ENCODE data around the gene C1orf115.

The C1orf115 gene

GRCh38 chr1:220732137-220732536, 42.0 kb downstream of the C1orf115 start:
- Histone ChIP-seq H3K4me1 (ENCODE audit: control insufficient read depth, low read length) (peaks cover 5% of the 10 kb centered on the region), H3K36me3 (ENCODE audit: control insufficient read depth, low read length) (no peaks in the 10 kb centered on the region), H3K9me2 (replicated peaks; ENCODE audit: control insufficient read depth, low read length) (no peaks in the 10 kb centered on the region), H3K4me3 (ENCODE audit: low read length) (no peak overlapping the region), H3K27ac (ENCODE audit: low read depth, low read length) (no peak overlapping the region), H3K4me2 (ENCODE audit: low read length) (no peak overlapping the region), H3K27me3 (ENCODE audit: control insufficient read depth, low read length) (no peaks in the 10 kb centered on the region), H4K20me1 (ENCODE audit: control insufficient read depth, insufficient read depth, low read depth, low read length) (no peaks in the 10 kb centered on the region), H3F3A (ENCODE audit: control insufficient read depth, insufficient read depth) (no peaks in the 10 kb centered on the region), H3K9me3 (ENCODE audit: control insufficient read depth, insufficient read depth, low read length) (no peaks in the 10 kb centered on the region), H3K79me2 (ENCODE audit: control insufficient read depth, low read length) (no peaks in the 10 kb centered on the region)
- no peak for TF ChIP-seq CTCF (IDR thresholded peaks at IDR 0.05; ENCODE audit: low read depth, low read length, poor library complexity, severe bottlenecking)
- TF ChIP-seq EZH2phosphoT487 (IDR thresholded peaks at IDR 0.05; ENCODE audit: borderline replicate concordance, low read length): no peak

- H3K4me2 ChIP-seq (ENCODE audit: low read length): peak overlapping the region; percentile 30; the same call in 1 of the 2 replicates
- H3K4me1 ChIP-seq (ENCODE audit: control insufficient read depth, low read length): peaks cover 5% of the 10 kb centered on the region
Measured at GRCh38 chr1:220732621-220733020, 42.5 kb downstream of the C1orf115 start.

DNA sequence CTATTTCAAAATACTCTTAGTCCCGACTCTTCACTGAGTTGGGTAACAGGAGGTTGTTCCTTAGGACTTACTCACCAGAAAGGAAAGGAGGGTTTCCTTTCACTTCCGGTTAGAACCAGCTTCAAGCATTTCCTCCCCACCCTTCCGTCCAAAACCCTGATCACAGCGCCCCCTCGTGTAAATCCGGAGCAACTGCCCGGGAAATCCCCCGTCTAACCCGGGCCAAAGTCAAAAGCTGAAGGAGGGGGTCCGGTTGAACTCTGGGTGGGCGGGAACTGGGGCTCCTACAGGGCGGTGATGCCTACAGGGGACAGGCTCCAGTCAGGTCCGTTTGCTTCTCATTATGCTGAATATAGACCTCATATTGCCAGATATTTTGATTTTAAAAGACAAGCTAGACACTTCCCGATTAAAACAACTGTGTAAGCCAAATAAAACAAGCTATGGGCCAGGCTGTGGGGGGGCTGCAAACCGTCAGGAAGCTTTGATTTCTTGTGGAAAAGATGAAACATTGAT, 43.0 kb downstream of the C1orf115 start:
- no peaks in the 10 kb centered on the region for H3F3A ChIP-seq (ENCODE audit: control insufficient read depth, insufficient read depth)
- no peaks in the 10 kb centered on the region for H3K9me2 ChIP-seq (replicated peaks; ENCODE audit: control insufficient read depth, low read length)
- no peaks in the 10 kb centered on the region for H3K36me3 ChIP-seq (ENCODE audit: control insufficient read depth, low read length)
- H3K4me2 ChIP-seq (ENCODE audit: low read length): peak overlapping the region; percentile 30; the same call in 1 of the 2 replicates
- TF ChIP-seq CTCF (IDR thresholded peaks at IDR 0.05; ENCODE audit: low read depth, low read length, poor library complexity, severe bottlenecking) (peak; percentile 81), EZH2phosphoT487 (IDR thresholded peaks at IDR 0.05; ENCODE audit: borderline replicate concordance, low read length) (no peak)
- peak overlapping the region; percentile 30; the same call in 1 of the 2 replicates for H3K4me3 ChIP-seq (ENCODE audit: low read length)
- H3K79me2 ChIP-seq (ENCODE audit: control insufficient read depth, low read length): no peaks in the 10 kb centered on the region
- H3K4me1 ChIP-seq (ENCODE audit: control insufficient read depth, low read length): peaks cover 5% of the 10 kb centered on the region
- no peaks in the 10 kb centered on the region for H3K27me3 ChIP-seq (ENCODE audit: control insufficient read depth, low read length)
- H3K27ac ChIP-seq (ENCODE audit: low read depth, low read length): no peak overlapping the region
- H3K9me3 ChIP-seq (ENCODE audit: control insufficient read depth, insufficient read depth, low read length): no peaks in the 10 kb centered on the region
- no peaks in the 10 kb centered on the region for H4K20me1 ChIP-seq (ENCODE audit: control insufficient read depth, insufficient read depth, low read depth, low read length)

More at GRCh38 chr1:220732621-220733020, 42.5 kb downstream of the C1orf115 start:
- no peak overlapping the region for H3K27ac ChIP-seq (ENCODE audit: low read depth, low read length)
- TF ChIP-seq CTCF (IDR thresholded peaks at IDR 0.05; ENCODE audit: low read depth, low read length, poor library complexity, severe bottlenecking) (no peak), EZH2phosphoT487 (IDR thresholded peaks at IDR 0.05; ENCODE audit: borderline replicate concordance, low read length) (no peak)
- H3K36me3 ChIP-seq (ENCODE audit: control insufficient read depth, low read length): no peaks in the 10 kb centered on the region
- no peaks in the 10 kb centered on the region for H3K27me3 ChIP-seq (ENCODE audit: control insufficient read depth, low read length)
- no peaks in the 10 kb centered on the region for H3K79me2 ChIP-seq (ENCODE audit: control insufficient read depth, low read length)
- no peaks in the 10 kb centered on the region for H4K20me1 ChIP-seq (ENCODE audit: control insufficient read depth, insufficient read depth, low read depth, low read length)
- H3K9me2 ChIP-seq (replicated peaks; ENCODE audit: control insufficient read depth, low read length): no peaks in the 10 kb centered on the region
- no peaks in the 10 kb centered on the region for H3K9me3 ChIP-seq (ENCODE audit: control insufficient read depth, insufficient read depth, low read length)
- no peaks in the 10 kb centered on the region for H3F3A ChIP-seq (ENCODE audit: control insufficient read depth, insufficient read depth)
- no peak overlapping the region; the same call in 1 of the 2 replicates for H3K4me3 ChIP-seq (ENCODE audit: low read length)
